HepG2 (cell line): Measurements from ENCODE around the gene NSUN3. TPM values are rescaled to one million over a fixed set of nuclear protein-coding genes. Genes with fewer than 3 reads are reported as not detected.

Experiments
- ATAC-seq: fragments of 200-7000 bp; cut with Tn5 transposase; 3 replicates; pipeline ENCODE4 v1.9.1; 2020; ENCODE audit warnings: mild to moderate bottlenecking, moderate library complexity
- BruUV-seq: library from RNA; stranded (reverse); fragments of 400-500 nt; replicated peaks from 2 replicates; lab custom pipeline; 2021; lab: Mats Ljungman, UMichigan
- CTCF ChIA-PET: fragments of 300-600 bp; formaldehyde crosslinking; extraction: SDS; loops from one replicate; lab custom pipeline; 2021; ENCODE audit warnings: low total read pairs, inconsistent platforms, low intra/inter-chr PET ratio; lab: Yijun Ruan, JAX
- POLR2A ChIA-PET: fragments of 350-600 bp; sonication (Branson Sonifier 250); formaldehyde crosslinking; loops from one replicate; lab custom pipeline; 2020; ENCODE audit warnings: antibody characterized with exemption, inconsistent platforms; lab: Yijun Ruan, JAX
- DNase-seq: peaks from one replicate; pipeline ENCODE4 v3.0.0-alpha.2; 2015; ENCODE audit warnings: low spot score
- FAIRE-seq: peaks from 3 replicates; lab custom pipeline; 2011; peaks lifted over from hg19 to GRCh38; lab: Jason Lieb, UNC
- H2AFZ ChIP-seq: one replicate; pipeline ENCODE4 v1.6.1; 2011; ENCODE audit warnings: low read length, inconsistent platforms
- H3K27ac ChIP-seq: fragments of 300-600 bp; 3 replicates; pipeline ENCODE4 v1.8.0; 2011; ENCODE audit warnings: mixed run types, mild to moderate bottlenecking, mixed read lengths, low read length, inconsistent platforms; ENCODE audit not compliant: insufficient read depth; ENCODE audit errors: extremely low read length
- H3K27me3 ChIP-seq, 2 experiments: fragments of 200-600 bp in 1 of 2; 2 replicates in 1 of 2; 3 replicates in 1 of 2; pipeline versions ENCODE4 v1.6.0 to v1.8.0; 2011; ENCODE audit warnings: low read length in 2 of 2, mild to moderate bottlenecking in 2 of 2, moderate library complexity in 2 of 2, inconsistent platforms in 1 of 2; ENCODE audit not compliant: insufficient read depth in 2 of 2, control insufficient read depth in 1 of 2
- H3K36me3 ChIP-seq, 2 experiments: fragments of 200-600 bp in 1 of 2; replicated peaks in 1 of 2; 2 replicates in 1 of 2; 3 replicates in 1 of 2; pipeline versions ENCODE4 v1.5.1 to v1.8.0; 2011; ENCODE audit warnings: low read length in 2 of 2, inconsistent platforms in 1 of 2; ENCODE audit not compliant: insufficient read depth in 2 of 2, control insufficient read depth in 1 of 2
- H3K4me1 ChIP-seq: 2 replicates; pipeline ENCODE4 v1.5.1; 2012; ENCODE audit warnings: low read length, inconsistent platforms; ENCODE audit not compliant: insufficient read depth
- H3K4me2 ChIP-seq: 2 replicates; pipeline ENCODE4 v1.6.0; 2011; ENCODE audit warnings: low read depth, low read length, inconsistent platforms
- H3K4me3 ChIP-seq, 3 experiments: fragments of 200-600 bp in 1 of 3; sonication (generic), shearing (Covaris generic) in 1 of 3; replicated peaks in 1 of 3; 2 replicates each; pipeline ENCODE4 v1.5.1; 2011 to 2016; ENCODE audit warnings: low read length in 3 of 3, inconsistent platforms in 2 of 3, low read depth in 2 of 3, mild to moderate bottlenecking in 2 of 3, control low read depth in 1 of 3, mixed read lengths in 1 of 3; ENCODE audit not compliant: insufficient read depth in 1 of 3
- H3K79me2 ChIP-seq: one replicate; pipeline ENCODE4 v1.6.1; 2011; ENCODE audit warnings: low read length, inconsistent platforms; ENCODE audit not compliant: insufficient read depth
- H3K9ac ChIP-seq: 2 replicates; pipeline ENCODE4 v1.6.0; 2011; ENCODE audit warnings: mild to moderate bottlenecking, low read depth, low read length, inconsistent platforms; ENCODE audit not compliant: insufficient read depth
- H3K9me3 ChIP-seq: 2 replicates; pipeline ENCODE4 v1.5.1; 2012; ENCODE audit warnings: mild to moderate bottlenecking, low read length
- H4K20me1 ChIP-seq: 2 replicates; pipeline ENCODE4 v1.6.0; 2011; ENCODE audit warnings: inconsistent platforms, mild to moderate bottlenecking, low read length, moderate library complexity; ENCODE audit not compliant: insufficient read depth
- ASH2L ChIP-seq: fragments of 300-600, 200-600 bp; sonication (generic); IDR thresholded peaks from 2 replicates; pipeline ENCODE4 v1.7.0; 2017; ENCODE audit warnings: low read depth, mild to moderate bottlenecking, moderate library complexity, mixed read lengths, low read length; ENCODE audit not compliant: insufficient read length
- CHCHD3 ChIP-seq: sonication (generic); formaldehyde crosslinking; IDR thresholded peaks from 2 replicates; pipeline ENCODE4 v1.8.0; 2022; ENCODE audit warnings: mild to moderate bottlenecking, missing genetic modification reagents, moderate library complexity
- FOXA1 ChIP-seq, 2 experiments: fragments of 450-650 bp in 1 of 2; sonication (generic) in 1 of 2; formaldehyde crosslinking in 1 of 2; IDR thresholded peaks; 2 replicates each; pipeline versions ENCODE4 v1.4.0 to v1.6.1; 2016 to 2020; ENCODE audit warnings: missing genetic modification reagents in 1 of 2
- FOXA3 ChIP-seq: IDR thresholded peaks from 2 replicates; pipeline ENCODE4 v1.6.1; 2016; ENCODE audit warnings: missing genetic modification reagents, missing compliant biosample characterization
- FOXP1 ChIP-seq, 2 experiments: fragments of 450-650 bp in 1 of 2; IDR thresholded peaks; 2 replicates each; pipeline ENCODE4 v1.6.1; 2017 to 2018; ENCODE audit warnings: antibody characterized with exemption in 1 of 2
- IRF2 ChIP-seq: IDR thresholded peaks from 2 replicates; pipeline ENCODE4 v1.6.1; 2018; ENCODE audit warnings: missing genetic modification reagents, missing compliant biosample characterization
- NFIC ChIP-seq: IDR thresholded peaks from 2 replicates; pipeline ENCODE4 v1.6.1; 2012; ENCODE audit warnings: mild to moderate bottlenecking, low read length, inconsistent platforms
- PHF8 ChIP-seq: sonication (generic); formaldehyde crosslinking; IDR thresholded peaks from 2 replicates; pipeline ENCODE4 v1.5.0; 2020; ENCODE audit warnings: missing genetic modification reagents
- REST ChIP-seq, 2 experiments: IDR thresholded peaks; 2 replicates each; pipeline ENCODE4 v1.6.1; 2011 to 2012; ENCODE audit warnings: low read length in 2 of 2, borderline replicate concordance in 1 of 2, low read depth in 1 of 2, mild to moderate bottlenecking in 1 of 2, moderate library complexity in 1 of 2
- RORA ChIP-seq: sonication (generic); formaldehyde crosslinking; IDR thresholded peaks from 2 replicates; pipeline ENCODE4 v1.5.0; 2020; ENCODE audit warnings: mild to moderate bottlenecking, missing genetic modification reagents, moderate library complexity
- ZNF431 ChIP-seq: sonication (generic); formaldehyde crosslinking; IDR thresholded peaks from 2 replicates; pipeline ENCODE4 v1.9.0; 2022; ENCODE audit warnings: missing genetic modification reagents, low read depth, mild to moderate bottlenecking, borderline replicate concordance
- ZNF501 ChIP-seq: sonication (generic); formaldehyde crosslinking; IDR thresholded peaks from 2 replicates; pipeline ENCODE4 v1.5.1; 2020; ENCODE audit warnings: mild to moderate bottlenecking, moderate library complexity, missing genetic modification reagents
- ZNF607 ChIP-seq: sonication (generic); formaldehyde crosslinking; IDR thresholded peaks from 2 replicates; pipeline ENCODE4 v1.5.1; 2020; ENCODE audit warnings: missing genetic modification reagents, mild to moderate bottlenecking, borderline replicate concordance
- ZNF703 ChIP-seq: sonication (generic); formaldehyde crosslinking; IDR thresholded peaks from 2 replicates; pipeline ENCODE4 v1.5.1; 2020; ENCODE audit warnings: missing genetic modification reagents, mild to moderate bottlenecking, moderate library complexity, borderline replicate concordance
- in situ Hi-C: cut with HindIII; loops from 2 replicates; pipeline ENCODE4 v1.10.0; 2017; ENCODE audit warnings: low pct_unique_long_range_greater_than_20kb; ENCODE audit not compliant: extremely low pct_ligation_motif_present
- intact Hi-C: fragments of 100-400 bp; cut with micrococcal nuclease; formaldehyde crosslinking; loops from one replicate; pipeline ENCODE4 v1.10.0; 2022; ENCODE audit not compliant: unreplicated experiment
- polyA plus RNA-seq, 8 experiments: library from polyadenylated mRNA; depleted of rRNA in 3 of 8; stranded (reverse) in 7 of 8; unstranded in 1 of 8; fragments of >200 nt; fragmentation: Illumina TruSeq in 4 of 8; extraction: Trizol in 4 of 8; gene quantifications; 2 replicates each; pipeline versions ENCODE4 v1.2.1 to v1.2.3, GENCODE V29; 2011 to 2016; ENCODE audit warnings: low read depth in 4 of 8, missing spikeins in 1 of 8, mixed read lengths in 1 of 8; ENCODE audit not compliant: insufficient read depth in 1 of 8
- total RNA-seq, 5 experiments: library from RNA; depleted of rRNA; stranded (reverse); fragments of >200 nt; fragmentation: Illumina TruSeq; extraction: Trizol; gene quantifications; 2 replicates each; pipeline ENCODE4 v1.2.3, GENCODE V29; 2016; ENCODE audit warnings: low read depth in 1 of 5

Gene NSUN3
- total and polyA plus RNA-seq, 2 of the 13 experiments (the other 11 are each of a cell fraction or from before 2014, with no cell fraction given), result 3.2 to 10.6 TPM

DNA sequence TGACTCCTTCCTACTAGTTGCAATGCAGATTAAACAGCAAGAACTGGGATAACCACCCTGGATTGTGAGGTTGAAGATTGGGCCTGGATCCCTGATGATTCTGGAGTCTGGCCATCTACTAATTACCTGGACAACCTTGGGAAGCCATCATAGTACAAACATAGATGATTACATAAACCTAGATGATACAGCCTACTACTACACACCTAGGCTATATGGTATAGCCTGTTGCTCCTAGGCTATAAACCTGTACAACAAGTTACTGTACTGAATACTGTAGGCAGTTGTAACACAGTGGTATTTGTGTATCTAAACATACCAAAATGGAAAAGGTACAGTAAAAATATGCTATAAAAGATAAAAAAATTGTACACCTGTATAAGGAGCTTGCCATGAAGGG, 48.0 kb downstream of the NSUN3 start:
- H3K27me3 ChIP-seq, result no peaks in the 10 kb centered on the region
- POLR2A ChIA-PET, result no interaction called here
- H3K9ac ChIP-seq, result no peak overlapping the region
- no peaks in the 10 kb centered on the region for H3K9me3 ChIP-seq
- H3K79me2 ChIP-seq, result no peaks in the 10 kb centered on the region
- H4K20me1 ChIP-seq, result no peaks in the 10 kb centered on the region
- H3K4me2 ChIP-seq, result no peak overlapping the region
- BruUV-seq, result no TSS peak
- in situ Hi-C loops, result no loop called here
- no peak for DNase-seq
- no peak for FAIRE-seq
- no peak overlapping the region for H3K27ac ChIP-seq
- H3K36me3 ChIP-seq, result peaks cover 0 to 2% of the 10 kb centered on the region in 2 experiments; a peak in 2 of 5 replicates
- no peak for TF ChIP-seq ZNF703 (CRISPR knock-in tag)
- no peak for TF ChIP-seq ASH2L
- no peak for TF ChIP-seq FOXP1 (IDR thresholded peaks at IDR 0.05)
- TF ChIP-seq FOXP1 (CRISPR knock-in tag; IDR thresholded peaks at IDR 0.05), result no peak
- TF ChIP-seq FOXA3 (CRISPR knock-in tag), result no peak
- no peak for TF ChIP-seq FOXA1 (IDR thresholded peaks at IDR 0.05)
- TF ChIP-seq FOXA1 (CRISPR knock-in tag; IDR thresholded peaks at IDR 0.05), result no peak
- TF ChIP-seq CHCHD3 (CRISPR knock-in tag), result no peak
- no peak for TF ChIP-seq ZNF607 (CRISPR knock-in tag)
- TF ChIP-seq REST (IDR thresholded peaks at IDR 0.05; ENCODE audit: borderline replicate concordance in 1 of 2, low read depth in 1 of 2, low read length in 2 of 2), result no peak
- no peak for TF ChIP-seq ZNF431 (CRISPR knock-in tag)
- no peak for TF ChIP-seq NFIC
- no peak for TF ChIP-seq RORA (CRISPR knock-in tag)
- no peak for TF ChIP-seq PHF8 (CRISPR knock-in tag)
- TF ChIP-seq ZNF501 (CRISPR knock-in tag), result no peak
- TF ChIP-seq IRF2 (CRISPR knock-in tag), result no peak
- intact Hi-C loops, result no loop called here
- no peaks in the 10 kb centered on the region for H3K4me1 ChIP-seq
- no peak overlapping the region for H2AFZ ChIP-seq
- no peak overlapping the region for H3K4me3 ChIP-seq
- no peak for ATAC-seq
- CTCF ChIA-PET, result no interaction called here
